Occipital lobe (tissue), 1 donor: ENCODE results near the gene CPZ. TPM values are rescaled to one million over a fixed set of nuclear protein-coding genes. Genes with fewer than 3 reads are reported as not detected.

ENCODE experiments used
- total RNA-seq: library from RNA; depleted of rRNA; stranded (reverse); fragments of >200 nt; gene quantifications from one replicate; pipeline ENCODE4 v1.2.3, GENCODE V29; 2014

CPZ gene
- total RNA-seq, 1 donor from 2014 or later, result 3.9 TPM

Other genes starting within 250 kb of the CPZ start
- 34.9 TPM for gene ACOX3, start 152.0 kb upstream of the CPZ start, total RNA-seq
- gene TRMT44, start 152.0 kb upstream of the CPZ start, total RNA-seq, result 18.9 TPM
- not detected for gene GPR78, start 12.4 kb upstream of the CPZ start, total RNA-seq